HG03095 (cell line): ENCODE results near the gene JPT1.
"Not testable (repeated sequence)": the region's sequence is repeated elsewhere in the genome, so short reads cannot be mapped to it uniquely, and the experiment has no call there.

ENCODE experiments used
- ATAC-seq: cut with Tn5 transposase; IDR thresholded peaks from one replicate; pipeline ENCODE4 v1.9.1; 2021; ENCODE audit warnings: moderate library complexity; ENCODE audit not compliant: unreplicated experiment

JPT1 gene

DNA sequence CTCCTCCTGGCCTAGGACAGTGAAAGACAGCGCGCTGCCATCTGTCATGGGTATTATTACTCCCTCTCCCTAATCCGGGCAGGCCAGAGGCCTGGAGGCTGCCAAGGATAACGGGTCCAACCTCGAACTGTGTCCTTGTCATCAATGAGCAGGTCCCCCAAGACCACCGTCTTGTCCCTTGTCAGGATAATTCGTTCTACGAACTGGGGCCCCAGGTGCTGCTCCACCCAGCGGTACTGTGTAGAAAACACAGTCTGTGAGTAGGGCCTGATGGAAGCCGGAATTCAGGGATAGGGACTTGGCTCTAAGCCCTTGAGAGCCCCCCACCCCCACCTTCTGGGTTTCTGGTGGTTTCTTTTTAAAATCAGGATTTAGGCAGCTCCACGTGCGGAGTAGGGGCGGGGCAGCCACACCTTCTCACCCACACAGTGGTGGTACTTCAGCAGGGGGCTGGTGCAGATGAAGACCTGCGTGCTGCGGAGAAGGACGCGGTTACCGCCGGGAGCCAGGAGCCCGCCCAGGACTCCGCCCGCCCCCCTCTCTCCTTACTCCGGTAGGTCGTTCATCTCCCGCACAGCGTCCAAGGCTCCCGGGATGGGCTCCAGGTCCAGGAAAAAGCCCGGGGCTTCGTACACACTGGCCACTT lies 23.6 kb downstream of the JPT1 start:
- ATAC-seq: no peak

DNA sequence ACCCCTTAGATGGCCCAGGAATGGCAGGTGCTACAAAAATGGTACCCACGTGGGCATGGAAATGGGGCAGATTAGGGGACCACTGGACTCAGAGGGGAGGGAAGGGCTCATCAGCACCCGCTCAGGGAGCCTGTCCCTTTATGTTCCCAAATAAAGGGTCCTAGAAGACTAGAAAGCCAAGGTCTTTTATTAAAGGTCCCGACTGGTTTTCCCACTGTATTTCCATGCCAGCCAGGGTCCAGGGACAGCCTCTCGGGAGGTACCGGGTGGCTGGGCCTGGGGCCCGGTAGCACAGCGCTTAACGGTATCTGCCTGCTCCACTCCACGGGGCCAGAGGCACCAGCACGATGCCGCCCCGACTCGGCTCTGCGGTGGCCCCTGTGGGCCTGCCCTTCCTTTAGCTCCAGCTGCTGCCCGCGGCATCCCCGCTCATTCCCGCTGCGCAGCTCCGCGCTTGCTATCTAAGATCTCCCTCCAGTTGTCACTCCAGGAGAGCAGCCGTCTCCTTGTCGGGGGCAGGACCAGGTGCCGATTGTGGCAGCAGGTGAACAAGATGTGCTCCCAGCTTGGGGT lies 24.2 kb downstream of the JPT1 start:
- no peak for ATAC-seq

DNA sequence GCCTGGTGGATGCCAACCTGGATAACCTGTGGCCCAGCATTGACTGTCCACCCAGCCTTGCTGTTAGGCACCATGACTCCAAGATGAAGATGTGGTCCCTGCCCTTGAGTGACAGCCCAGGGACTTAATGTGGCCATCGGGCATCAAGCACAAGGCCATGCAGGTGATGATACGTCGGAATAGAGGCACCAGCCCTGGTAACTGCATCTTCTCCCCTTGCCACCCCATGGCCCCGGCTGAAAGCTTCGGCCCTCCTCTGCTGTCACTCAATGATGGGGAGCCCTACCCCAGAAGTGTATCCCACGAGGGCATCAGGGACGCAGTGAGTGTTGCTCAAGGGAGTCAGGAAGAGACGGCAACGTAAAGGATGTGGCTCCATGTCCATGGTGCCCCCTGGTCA lies 24.7 kb downstream of the JPT1 start:
- ATAC-seq: no peak

DNA sequence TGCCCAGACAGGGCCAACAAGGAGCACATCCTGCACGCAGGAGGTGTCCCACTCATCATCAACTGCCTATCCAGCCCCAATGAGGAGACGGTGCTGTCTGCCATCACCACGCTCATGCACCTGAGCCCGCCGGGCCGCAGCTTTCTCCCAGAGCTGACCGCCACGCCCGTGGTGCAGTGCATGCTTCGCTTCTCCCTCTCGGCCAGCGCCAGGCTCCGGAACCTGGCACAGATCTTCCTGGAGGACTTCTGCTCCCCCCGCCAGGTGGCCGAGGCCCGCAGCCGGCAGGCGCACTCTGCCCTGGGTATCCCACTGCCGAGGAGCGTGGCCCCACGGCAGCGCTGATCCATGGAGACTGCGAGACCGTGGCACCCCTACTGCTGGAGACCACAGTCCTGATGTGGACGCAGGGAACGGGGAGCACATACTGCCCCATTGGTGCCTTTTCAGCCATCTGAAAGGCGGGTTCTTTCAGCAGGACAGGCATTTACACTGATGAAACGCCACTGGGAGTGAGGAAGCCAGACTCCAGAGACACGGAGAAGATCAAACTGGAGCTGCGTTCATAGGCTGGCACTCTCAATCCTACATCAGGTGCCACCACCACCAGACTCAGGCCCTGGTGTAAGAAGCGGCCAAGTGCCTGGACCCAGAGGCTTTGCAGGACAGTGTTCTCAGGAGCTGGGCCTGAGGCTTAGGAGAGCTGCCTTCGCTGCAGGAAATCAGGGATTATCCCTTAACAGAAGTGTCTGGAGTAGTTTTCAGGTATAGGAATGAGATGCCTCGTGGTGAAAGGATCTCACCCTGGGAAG lies 25.4 kb downstream of the JPT1 start:
- ATAC-seq: no peak

DNA sequence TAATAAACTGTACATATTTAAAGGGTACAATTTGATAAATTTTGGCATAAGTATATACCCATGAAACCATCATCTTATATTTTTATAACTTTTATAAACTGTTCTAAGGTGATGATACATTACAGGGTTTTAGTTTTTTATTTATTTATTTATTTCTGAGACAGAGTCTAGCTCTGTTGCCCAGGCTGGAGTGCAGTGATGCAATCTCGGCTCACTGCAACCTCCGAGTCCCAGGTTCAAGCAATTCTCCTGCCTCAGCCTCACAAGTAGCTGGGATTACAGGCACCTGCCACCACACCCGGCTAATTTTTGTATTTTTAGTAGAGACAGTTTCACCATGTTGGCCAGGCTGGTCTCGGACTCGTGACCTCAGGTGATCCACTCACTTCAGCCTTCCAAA lies 26.4 kb downstream of the JPT1 start:
- not testable (repeated sequence) for ATAC-seq

DNA sequence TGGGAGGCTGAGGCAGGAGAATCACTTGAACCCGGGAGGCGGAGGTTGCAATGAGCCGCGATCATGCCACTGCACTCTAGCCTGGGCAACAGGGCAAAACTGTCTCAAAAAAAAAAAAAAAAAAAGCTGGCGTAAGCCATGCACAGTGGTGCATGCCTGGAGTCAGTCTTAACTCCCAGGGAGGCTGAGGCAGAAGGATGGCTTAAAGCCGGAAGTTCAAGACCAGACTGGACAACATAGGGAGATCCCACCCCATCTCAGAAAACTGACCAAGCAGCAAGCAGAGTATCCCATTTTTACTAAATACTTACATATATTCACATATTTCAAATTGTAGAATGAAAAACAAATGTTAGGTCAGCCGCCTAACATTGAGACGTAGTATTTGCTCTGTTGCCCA lies 27.4 kb downstream of the JPT1 start:
- ATAC-seq: no peak

DNA sequence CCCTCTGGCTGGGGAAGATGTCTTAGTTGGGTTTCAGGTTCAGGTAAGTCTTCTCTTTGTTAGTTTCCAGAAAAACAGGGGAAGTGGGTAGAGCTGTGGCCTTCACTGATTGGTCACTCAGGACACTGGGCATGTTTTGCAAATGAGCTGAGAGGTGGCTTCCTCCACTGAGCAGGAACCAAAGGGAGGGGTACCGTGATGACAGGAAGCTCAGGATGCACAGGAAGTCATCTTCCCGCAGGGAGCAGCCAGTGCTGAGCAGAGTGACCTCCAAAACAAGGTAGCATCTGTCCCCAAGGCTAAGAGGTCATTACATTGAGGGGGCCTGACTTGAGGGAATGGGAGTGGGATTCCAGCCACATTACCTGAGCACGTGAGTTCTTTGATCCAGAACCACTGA lies 28.3 kb downstream of the JPT1 start:
- no peak for ATAC-seq

DNA sequence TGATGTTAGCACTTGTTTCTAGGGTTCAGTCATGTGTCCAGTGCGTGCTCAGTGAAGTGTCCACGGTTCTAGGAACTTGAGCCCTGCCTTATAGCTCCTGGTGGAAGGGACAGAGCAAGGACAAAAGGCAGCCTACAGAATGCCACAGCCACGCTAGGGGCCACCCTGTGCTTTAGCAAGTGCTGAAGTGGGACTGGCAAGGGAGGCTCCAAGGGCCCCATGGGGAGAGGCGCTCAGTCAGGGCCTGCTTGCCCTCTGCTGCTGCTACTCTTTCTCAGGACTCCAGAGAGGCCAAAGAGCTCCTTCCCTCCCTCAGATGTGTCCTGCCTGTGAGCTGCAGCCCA lies 29.5 kb downstream of the JPT1 start:
- no peak for ATAC-seq

DNA sequence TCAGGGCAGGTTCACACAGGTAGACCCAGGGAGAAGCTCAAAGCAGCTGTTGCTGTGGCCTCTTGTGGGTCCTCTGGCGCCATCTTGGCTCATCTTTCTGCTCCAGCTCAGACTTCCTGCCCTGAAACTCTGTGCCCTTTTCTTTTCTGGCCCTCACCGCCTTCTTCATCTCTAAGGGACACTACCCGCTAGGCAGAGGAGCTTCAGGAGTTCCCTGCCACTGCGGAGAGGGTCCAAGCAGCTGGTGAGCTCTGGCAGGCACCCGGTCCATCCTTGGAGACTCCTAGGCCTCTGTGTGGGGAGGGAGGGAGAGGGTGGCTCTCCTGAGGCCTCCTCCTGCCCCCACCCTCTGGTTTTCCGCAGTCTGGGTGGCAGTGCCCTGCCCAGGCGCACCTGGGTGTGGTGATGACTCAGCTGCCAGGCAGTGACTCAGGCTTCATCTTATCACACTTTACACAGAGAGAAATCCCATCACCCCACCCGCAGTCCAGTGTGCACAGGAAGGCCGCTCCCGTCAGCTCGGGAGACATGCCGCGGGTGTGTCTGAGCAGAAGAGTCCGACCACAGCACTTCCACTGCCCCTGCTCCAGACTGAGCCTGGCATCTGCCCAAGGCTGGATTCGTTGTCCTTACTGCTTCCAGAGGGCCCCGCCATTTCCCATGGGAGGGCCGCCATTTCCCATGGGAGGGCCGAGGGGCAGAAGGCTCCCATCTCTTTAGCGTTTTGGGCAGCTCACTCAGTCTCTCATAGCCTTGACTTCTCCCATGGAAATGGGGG lies 30.1 kb downstream of the JPT1 start:
- no peak for ATAC-seq

DNA sequence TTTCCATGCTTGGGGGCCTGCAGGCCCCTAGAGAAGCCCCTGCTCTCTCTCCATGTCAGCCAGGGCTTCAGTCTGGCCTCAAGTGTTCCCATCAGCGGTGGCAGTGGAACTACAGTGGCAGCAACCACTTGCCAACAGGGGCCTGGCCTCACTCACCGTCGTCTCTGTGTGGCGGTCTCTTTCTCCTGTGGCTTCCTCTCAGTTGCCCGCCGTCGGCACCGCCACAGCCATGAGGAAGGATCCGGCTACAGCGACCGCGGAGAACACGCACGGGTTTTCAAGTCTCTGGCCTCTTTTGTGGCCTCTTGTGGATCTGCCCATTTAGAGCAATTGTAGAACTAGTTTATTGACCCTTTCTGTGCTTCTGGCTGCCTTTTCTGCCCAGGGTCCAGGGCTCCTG lies 36.0 kb downstream of the JPT1 start:
- ATAC-seq: no peak

DNA sequence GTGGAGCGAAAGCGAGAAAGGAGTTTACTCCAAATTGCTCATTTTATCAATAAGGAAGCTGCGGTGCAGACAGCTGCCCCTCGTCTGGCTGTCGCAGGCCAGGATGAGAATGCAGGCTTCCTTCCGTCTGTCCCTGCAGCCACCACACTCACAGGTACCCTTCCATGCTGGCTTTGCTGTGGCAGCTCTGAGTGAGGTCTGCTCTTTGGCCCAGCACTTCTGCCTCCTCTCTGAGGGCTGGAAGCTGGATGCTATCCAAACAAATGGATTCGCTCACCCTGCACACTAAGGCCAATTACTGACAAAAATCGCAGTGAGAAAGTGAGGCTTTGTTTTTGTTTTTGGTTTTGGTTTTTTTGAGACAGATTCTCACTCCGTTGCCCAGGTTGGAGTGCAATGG lies 37.6 kb downstream of the JPT1 start:
- no peak for ATAC-seq

DNA sequence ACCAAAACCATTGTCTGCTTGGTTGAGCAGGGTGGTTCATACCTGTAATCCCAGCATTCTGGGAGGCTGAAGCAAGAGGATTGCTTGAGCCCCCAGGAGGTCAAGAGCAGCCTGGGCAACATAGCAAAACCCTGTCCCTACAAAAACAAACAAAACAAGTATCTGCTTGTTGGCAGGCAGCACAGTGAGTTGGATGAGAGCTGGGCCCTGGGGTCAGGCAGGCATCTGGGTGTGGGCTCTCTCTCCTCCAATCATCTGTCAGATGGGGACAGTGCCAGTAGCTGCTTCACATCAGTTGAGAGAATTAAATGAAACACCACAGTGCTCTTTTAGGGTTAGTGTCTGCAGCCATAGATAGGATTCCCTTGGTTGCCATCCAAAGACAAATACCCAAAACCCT lies 38.8 kb downstream of the JPT1 start:
- ATAC-seq: no peak

DNA sequence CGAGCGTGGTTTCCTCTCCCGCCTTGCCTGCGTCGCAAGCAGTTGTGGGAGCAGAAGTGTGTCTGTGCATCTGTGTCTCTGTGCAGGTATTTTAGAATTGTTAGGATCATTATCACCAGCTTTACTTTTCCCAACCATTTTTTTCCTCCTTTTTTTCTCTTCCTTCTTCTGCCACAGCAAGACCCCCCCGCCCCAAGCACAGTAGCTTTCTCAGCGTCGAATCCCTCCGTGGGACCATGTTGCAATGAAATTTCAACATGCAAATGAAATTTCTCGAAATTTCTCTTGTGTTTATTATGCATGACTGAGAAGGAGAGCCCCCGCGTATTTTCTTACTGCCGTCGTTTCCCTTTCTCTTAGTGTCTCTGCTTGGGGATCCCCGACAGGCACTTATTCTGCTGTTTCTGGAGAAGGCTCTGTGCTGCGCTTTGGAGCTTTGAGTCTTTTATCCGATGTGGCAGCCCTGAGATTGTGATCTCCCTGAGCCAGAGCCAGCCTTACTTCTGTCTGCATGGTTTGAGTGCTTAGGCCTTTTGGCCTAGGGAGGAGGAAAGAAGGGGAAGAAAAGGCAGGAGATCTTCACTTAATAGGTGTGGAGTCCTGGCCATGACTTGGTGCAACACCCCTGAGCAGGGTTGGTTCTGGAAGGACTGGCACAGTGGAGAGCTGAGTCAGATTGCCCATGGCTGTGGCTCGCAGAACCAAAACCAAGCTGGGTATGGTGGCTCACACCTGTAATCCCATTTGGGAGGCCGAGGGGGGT lies 39.6 kb downstream of the JPT1 start:
- ATAC-seq: no peak

DNA sequence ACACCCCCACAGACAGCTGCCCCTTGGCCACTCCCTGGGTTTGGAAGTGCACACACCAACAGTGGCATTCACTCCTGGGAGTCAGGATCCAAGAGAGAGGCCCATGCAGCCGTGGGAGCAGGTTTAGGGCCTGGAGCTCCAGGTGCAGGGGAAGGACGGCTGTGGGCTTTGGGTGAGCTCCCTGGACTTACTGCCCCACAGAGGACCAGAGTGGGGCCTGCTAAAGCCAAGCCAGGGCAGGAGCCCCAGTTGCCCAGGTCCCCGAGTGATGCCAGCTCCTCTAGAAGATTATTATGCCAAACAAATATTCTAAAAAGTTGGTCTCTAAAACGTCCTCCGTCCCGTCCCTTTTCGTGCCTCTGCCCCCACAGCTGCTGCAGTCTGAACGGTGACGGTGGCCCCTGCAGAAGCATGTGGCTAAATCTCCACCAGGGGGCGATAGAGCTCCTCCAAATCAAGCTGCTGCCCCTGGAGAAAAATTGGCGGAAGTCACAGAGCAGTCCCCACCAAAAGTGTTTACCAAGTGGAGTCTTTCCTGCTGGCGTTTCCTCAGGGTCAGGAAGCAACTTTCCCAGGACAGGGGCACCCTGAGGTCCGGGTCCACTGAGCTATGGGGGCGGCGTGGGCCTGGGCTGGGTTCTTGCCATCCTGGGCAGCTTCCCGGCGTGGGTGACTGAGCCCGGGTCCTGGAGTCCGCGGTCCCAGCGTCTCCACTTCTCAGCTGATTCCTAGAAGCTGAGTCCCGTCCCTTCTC lies 40.3 kb downstream of the JPT1 start:
- no peak for ATAC-seq

DNA sequence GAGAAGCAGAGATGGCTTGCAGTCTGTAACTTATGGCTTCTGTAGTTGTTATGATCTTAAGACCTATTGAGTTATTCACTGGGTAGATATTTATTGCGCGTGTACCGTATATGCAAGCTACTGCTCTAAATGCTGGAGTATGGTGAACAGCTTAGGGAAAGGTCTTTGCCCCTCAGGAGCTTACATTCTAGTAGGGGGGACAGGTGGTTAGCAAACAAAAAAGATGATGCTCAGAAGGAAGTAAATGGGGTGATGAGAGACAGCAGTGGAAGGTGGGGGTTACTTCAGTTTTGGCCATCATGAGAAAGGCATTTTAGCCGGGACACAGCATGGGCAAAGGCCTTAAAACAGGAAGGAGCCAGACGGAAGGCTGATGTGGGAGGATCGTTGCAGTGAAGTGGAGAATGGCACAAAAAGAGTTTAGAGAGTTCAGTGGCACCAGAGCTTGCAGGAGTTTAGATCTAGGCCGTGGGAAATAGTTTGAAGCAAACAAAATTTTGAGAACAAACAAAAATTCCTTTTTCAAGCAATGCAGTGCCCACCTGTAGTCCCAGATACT lies 42.5 kb downstream of the JPT1 start:
- no peak for ATAC-seq

DNA sequence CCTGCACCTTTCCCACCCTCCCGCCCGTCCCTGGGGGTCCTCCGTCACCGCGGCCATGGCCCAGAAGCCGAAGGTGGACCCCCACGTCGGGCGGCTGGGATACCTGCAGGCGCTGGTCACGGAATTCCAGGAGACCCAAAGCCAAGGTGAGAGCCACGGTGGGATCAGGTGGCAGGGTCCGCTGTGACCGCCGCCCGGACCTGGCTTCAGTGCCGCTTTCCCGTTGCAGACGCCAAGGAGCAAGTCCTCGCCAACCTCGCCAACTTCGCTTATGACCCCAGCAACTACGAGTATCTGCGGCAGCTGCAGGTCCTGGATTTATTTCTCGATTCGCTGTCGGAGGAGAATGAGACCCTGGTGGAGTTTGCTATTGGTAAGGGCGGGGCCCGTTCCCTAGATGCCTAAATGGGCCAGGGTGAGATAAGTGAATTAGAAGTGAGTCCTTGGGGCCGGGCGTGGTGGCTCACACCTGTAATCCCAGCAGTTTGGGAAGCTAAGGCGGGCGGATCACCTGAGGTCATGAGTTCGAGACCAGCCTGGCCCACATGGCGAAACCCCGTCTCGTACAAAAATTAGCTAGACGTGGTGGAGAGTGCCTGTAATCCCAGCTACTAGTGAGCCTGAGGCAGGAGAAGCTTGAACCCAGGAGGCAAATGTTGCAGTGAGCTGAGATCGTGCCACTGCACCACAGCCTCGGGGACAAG lies 43.9 kb downstream of the JPT1 start:
- no peak for ATAC-seq

DNA sequence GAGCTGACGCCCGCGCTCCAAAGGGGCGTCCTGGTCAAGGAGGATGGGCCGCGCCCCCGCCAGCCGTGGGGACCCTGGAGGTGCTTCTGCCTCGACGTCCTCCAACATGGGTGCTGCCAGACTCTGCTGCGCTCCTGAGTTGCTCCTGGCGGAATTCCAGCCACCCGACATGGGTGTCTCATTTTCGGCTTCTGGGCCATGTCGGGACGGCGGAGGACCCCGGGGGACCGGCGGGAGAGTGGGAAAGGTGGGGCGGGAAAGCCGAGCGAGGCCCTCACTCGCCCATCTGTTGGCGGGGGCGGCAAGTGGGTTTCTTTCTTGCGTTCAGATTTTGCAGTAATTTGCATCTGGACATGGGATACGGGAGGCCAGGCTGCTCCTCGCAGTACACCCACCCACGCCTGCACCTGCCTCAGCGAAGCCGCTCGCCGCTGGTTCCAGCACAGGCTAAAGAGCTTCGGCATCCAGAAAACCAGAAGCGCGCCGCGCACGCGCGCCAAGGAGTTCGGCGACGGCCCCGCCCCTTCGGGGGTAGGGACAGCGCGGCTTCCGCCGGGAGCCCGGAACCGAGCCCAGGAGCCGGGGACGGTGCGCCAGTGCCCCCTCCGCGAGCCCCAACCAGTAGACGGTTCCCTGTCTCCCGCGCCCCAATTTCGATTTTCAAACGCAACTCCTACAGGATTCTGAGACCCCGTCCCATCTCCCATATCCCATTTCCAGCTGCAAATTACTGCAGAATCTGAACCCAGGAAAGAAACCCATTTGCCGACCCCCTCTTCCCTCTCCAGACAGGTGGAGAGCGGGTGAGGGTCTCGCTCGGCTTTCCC lies 44.7 kb downstream of the JPT1 start, which contains the start of gene ARMC7:
TSS of gene ARMC7 (plus strand) at position 563 of the 827 bp plus-strand sequence. CDS start 320 bp downstream, outside the sequence.
- peak; percentile 54 for ATAC-seq

DNA sequence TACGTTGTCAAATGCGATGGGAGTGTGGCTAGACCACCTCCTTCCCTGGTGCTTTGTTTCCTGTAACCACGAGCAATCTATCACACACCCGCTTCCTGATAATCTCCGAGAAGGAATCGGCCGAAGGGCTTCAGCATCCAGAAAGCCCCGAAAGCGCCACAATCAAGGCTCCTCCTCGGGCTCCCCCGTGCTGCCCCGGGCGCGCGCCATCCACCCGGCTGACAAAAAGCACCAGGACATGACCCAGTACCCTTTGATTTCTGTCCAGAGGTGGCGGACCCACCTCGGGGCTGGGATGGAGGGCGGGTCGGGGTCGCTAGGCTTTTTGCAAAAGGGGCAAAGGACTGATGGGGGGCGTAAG lies 45.3 kb downstream of the JPT1 start:
- no peak for ATAC-seq
